VCaP (cell line): ENCODE results near the gene NUBP2.
A peak's percentile ranks its signal among the peaks of the same experiment; 100 is the strongest.

ENCODE experiments used
- H3K27ac ChIP-seq: fragments of 450-650 bp; 2 replicates; pipeline ENCODE4 v1.5.1; 2017
- CTCF ChIP-seq: fragments of 450-650 bp; conservative IDR thresholded peaks from 2 replicates; pipeline ENCODE4 v1.5.1; 2017; ENCODE audit warnings: mild to moderate bottlenecking, moderate library complexity

The NUBP2 gene

DNA sequence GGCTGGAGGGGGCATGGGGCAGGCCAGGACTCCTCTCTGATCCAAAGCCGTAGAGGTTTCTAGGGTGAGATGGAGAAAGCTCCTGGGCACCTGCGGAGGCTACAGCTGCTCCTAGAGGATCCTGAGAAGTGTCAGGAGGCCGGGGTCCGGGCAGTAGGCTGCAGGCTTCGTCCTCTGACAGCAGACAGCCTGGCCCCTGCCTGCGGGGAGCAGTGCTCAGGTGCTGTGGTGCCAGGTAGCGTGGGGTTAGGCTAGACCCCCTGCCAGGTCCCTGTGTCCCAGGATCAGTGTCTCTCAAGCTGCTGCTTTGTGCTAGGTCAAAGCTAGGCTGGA is 8.3 kb upstream of the NUBP2 start:
- peak overlapping the region; percentile 88 for H3K27ac ChIP-seq
- no peak for TF ChIP-seq CTCF

- H3K27ac ChIP-seq, result peak overlapping the region; percentile 88; the same call in 1 of the 2 replicates
Measured at GRCh38 chr16:1775006-1775845, 7.5 kb upstream of the NUBP2 start.

DNA sequence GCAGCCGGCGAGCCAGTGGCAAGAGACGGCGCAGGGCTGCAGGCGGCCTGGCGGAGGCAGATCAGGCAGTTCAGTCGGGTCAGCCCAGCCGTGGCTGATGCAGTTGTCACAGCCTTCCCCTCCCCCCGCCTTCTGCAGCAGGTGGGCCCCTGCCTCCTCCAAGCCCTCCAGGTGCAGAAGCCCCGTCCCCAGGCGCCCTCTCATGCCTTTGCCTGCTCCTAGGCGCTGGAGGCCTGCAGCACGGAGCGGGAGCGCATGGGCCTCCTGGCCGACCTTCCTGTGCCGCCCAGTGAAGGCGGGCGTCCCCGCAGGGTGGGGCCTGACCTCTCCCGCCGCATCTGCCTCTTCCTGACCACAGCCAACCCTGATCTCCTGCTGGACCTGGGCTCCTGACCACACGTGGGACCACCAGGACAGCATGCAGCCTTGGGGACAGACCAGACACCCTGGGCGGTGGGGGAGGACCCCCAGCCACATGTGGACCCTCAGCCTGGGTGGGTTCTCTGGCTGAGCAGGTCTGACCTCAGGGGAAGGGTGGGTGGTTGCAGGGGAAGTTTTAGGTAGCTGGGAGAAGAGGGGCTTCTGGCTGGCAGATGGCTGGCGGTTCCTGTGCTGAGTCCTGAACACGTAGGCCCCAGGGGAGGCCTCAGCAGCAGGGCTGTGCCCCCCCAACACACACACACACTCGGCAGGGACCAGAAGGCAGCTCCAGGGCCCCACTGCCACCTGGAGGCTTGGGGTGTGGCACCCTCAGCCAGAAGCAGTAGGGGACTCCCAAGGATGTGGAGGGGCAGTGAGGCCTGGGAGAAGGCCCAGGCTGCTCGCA is 6.7 kb upstream of the NUBP2 start:
- no peak for TF ChIP-seq CTCF

More at GRCh38 chr16:1775006-1775845, 7.5 kb upstream of the NUBP2 start:
- TF ChIP-seq CTCF, result no peak

DNA sequence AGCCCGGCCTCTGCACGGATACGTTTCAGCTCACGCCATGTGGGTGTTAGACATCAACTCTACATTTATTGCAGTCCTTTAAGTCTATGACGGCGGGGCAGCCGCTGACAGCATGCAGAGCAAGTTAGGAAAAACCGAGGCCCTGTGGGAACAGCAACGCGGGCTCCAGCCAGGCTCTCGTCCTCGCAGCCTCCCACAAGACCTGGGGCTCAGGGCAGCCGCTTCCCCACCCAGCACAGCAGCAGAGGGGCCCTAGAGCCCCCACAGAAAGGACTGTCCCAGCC is 6.1 kb upstream of the NUBP2 start:
- no peak overlapping the region for H3K27ac ChIP-seq

More for the DNA sequence above, 6.7 kb upstream of the NUBP2 start:
- H3K27ac ChIP-seq, result no peak overlapping the region

DNA sequence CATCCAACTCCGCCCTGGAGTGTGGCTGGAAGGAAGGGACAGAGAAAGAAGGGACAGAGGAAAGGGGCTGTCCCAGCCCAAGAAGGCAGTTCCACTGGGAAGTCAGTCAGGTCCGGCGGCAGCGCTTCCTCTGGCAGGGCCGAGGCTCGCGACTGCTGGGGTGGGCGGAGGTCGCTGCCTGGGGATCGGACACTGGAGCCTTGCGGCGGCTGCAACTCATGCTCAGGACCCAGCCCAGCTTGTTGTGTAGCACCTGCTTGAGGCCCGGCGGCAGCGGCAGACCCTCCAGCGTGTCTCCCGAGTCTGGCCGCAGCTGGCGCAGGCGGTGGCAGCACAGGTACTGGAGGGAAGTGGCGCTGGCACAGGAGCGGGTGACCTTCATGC is 5.8 kb upstream of the NUBP2 start:
- TF ChIP-seq CTCF, result no peak
- H3K27ac ChIP-seq, result no peak overlapping the region

More for the DNA sequence above, 6.1 kb upstream of the NUBP2 start:
- TF ChIP-seq CTCF, result no peak

DNA sequence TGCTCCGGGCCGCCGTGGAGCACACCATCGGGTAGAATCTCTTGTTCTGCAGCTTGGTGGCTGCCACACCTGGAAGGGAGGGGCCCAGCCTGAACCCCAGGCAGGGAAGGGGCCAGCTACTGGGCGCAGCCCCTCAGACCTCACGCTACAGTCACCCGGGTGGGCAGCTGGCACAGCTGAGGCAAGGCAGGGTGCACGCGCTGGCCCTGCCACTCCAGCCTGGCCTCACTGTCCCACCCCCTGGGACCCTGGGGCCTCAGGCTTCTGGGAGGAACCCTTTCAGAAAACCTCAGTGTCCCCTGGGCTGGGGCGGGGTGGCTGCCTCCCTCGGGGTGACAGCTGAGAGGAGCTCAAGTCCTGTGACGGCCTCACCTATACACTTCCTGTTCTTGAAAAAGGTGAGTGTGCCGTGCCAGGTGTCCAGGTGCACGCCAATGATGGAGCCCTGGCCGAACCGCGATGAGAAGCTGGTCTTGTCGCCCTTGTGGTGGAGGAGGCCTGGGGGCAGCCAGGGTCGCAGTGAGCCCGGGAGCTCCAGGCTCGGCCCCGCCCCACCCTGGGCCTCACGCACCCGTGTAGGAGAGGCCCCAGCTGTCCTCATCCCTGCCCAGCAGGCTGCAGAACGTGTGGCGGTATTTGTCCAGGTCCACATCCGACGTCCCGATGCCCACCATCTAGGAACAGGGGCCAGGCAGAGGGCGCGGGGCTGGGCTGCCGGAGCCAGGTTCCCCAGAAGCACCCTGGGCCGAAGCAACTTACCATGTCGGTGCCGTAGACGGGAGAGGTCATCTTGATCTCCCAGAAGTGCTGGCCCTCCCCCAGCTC is 5.2 kb upstream of the NUBP2 start:
- no peak for TF ChIP-seq CTCF
- H3K27ac ChIP-seq, result no peak overlapping the region
